ENCODE measurements around the gene PDE2A.

PDE2A gene

DNA sequence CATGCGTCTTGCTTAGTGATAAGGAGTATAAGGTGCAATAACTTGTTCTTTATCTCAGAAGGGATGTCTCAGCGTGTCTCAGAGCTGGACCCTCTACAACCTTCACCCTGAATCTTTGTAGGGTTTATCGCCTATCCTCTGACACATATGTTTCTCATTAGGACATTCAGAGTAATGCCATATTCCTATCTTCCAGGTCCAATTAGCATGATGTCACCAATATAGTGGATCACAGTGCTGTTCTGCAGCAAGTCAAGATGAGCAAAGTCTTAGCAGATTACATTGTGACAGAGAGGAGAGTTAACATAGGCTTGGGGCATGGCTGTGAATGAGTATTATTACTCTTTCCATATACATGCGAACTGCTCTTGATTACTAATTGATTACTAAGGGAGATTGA, 129.6 kb downstream of the PDE2A start:
- no peak for DNase-seq (ENCODE audit: low read depth)

DNA sequence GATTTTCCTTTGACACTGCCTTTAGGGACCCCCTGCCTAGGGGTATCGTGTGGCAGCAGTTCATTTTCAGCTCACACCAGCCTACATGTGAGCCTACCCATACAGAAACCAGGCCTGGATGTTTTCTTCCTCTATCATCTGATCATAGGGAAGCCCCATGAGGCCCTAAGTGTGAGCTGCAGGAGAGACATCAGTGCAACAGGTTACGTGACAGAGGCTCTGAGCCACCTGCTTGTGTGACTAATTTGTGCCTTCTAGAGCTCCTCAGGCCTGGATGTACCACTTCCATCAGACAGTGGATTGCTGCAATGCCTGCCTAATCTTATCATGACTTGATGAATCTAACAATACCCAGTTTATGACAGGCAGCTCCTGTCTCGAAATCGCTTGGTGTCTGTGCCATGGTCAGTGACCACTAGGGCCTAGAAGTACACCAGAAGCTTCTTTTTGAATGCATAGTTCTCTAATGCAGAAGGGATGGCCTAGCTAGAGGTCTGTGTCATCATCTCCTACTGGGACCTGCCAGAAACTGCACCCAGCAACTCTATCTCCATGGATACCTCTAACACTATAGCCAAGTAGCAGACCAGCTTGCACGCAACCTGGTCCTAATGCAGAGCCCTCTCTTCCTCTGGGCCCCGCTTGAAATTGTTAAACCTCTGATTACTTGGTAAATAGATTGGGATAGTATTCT, 130.2 kb downstream of the PDE2A start:
- DNase-seq (ENCODE audit: low read depth): no peak

GRCh38 chr11:72541257-72541974, 132.8 kb downstream of the PDE2A start:
- DNase-seq (ENCODE audit: low read depth): no peak

DNA sequence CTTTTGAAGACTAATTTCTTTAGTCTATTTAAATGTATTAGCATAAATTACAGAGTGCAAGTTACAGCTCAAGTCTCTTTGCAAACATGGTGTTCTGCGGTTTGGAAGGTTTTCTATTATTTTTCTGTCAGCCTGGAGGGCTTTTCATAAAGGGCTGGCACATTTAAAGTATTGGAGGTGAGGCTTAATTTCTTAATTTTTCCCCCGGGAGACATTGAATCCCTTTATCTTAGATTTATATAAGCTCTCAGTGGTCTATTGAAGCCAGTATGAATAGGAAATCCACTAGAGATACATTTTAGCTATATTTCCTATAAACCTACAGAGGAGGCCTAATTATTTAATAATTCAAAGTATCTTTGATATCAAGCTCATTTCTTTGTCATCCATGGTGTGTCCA, 137.2 kb downstream of the PDE2A start:
- DNase-seq (ENCODE audit: low read depth): no peak

- no peak for DNase-seq (ENCODE audit: low read depth)
Measured at GRCh38 chr11:72535194-72535547, 139.1 kb downstream of the PDE2A start.

DNA sequence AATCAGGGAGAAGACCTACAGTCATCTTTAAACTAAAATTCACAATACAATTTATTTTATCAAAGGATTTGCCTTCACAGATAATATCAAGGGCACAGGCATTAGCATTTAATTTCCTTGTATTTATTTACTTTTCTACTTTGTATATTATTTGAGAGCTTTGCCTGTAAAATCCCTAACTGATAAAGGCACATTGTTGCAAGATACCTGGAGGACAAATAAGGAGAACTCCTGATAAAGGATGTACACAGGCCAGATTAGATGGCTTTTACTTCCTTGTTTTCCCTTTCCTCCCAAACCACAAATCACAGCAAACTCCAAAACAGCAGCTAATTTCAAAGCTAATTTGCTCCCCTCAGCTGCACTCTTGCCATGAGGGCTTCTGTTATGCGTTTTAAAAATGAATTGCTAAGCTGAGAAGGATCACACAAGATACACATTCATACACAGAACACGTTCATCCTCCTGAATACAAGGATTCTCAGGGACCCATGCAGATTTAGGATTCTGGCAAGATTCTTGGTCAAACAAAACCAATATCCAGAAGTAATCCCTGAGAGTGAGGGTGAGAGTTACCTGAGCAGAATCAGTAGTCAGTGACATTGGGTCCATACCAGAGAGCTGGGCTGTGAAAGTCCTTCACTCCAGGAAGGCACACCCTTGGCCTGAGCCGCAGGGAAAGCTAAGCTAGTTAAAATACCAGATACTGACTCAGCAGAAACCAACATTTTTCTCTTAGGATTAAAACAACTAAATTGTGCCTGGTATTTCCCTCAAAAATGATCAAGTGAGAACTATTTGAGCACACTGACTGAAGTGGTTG, 139.6 kb downstream of the PDE2A start:
- DNase-seq (ENCODE audit: low read depth): no peak

DNA sequence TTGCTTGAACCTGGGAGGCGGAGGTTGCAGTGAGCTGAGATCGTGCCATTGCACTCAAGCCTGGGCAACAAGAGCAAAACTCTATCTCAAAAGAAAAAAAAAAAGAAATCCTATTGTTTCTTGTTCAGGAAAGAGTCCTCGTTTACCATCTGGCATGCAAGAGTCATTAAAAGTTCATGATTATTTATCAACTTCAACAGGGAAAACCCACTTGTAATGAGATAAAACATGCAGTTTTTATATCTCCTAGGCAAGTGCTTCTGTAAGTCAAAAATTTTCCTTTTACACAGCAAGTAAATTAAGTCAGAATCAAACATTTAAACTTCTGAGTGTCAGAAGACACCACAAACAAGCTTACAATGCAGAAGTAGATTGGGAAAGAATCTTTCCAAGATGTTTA, 145.2 kb downstream of the PDE2A start:
- no peak for DNase-seq (ENCODE audit: low read depth)

GRCh38 chr11:72528121-72528520, 146.1 kb downstream of the PDE2A start:
- no peak for DNase-seq (ENCODE audit: low read depth)
